Measurements from ENCODE around the gene TRAF5. TPM values are rescaled to one million over a fixed set of nuclear protein-coding genes. Genes with fewer than 3 reads are reported as not detected.

Gene TRAF5
- total RNA-seq, 1 donor from 2014 or later = 58.7 TPM

- no peaks in the 10 kb centered on the region for H3K9me3 Mint-ChIP-seq (ENCODE audit: low read depth)
- H3K4me3 Mint-ChIP-seq (ENCODE audit: unreplicated experiment) = no peak overlapping the region
- TF ChIP-seq, protein P1, sequence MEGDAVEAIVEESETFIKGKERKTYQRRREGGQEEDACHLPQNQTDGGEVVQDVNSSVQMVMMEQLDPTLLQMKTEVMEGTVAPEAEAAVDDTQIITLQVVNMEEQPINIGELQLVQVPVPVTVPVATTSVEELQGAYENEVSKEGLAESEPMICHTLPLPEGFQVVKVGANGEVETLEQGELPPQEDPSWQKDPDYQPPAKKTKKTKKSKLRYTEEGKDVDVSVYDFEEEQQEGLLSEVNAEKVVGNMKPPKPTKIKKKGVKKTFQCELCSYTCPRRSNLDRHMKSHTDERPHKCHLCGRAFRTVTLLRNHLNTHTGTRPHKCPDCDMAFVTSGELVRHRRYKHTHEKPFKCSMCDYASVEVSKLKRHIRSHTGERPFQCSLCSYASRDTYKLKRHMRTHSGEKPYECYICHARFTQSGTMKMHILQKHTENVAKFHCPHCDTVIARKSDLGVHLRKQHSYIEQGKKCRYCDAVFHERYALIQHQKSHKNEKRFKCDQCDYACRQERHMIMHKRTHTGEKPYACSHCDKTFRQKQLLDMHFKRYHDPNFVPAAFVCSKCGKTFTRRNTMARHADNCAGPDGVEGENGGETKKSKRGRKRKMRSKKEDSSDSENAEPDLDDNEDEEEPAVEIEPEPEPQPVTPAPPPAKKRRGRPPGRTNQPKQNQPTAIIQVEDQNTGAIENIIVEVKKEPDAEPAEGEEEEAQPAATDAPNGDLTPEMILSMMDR (IDR thresholded peaks at IDR 0.05) = no peak
- no peaks in the 10 kb centered on the region for H3K36me3 Mint-ChIP-seq (ENCODE audit: low read depth)
- H3K4me1 Mint-ChIP-seq (ENCODE audit: low read depth) = peaks cover 86% of the 10 kb centered on the region
- DNase-seq (ENCODE audit: low spot score) = no peak
- H3K27me3 Mint-ChIP-seq (ENCODE audit: low read depth) = no peaks in the 10 kb centered on the region
- H3K27ac Mint-ChIP-seq (ENCODE audit: unreplicated experiment) = peak overlapping the region; percentile 70
These were observed 6.2 kb downstream of the TRAF5 start for GRCh38 chr1:211332830-211333229.

- H3K9me3 Mint-ChIP-seq (ENCODE audit: low read depth) = no peaks in the 10 kb centered on the region
- no peak overlapping the region for H3K4me3 Mint-ChIP-seq (ENCODE audit: unreplicated experiment)
- H3K4me1 Mint-ChIP-seq (ENCODE audit: low read depth) = peaks cover 79% of the 10 kb centered on the region
- H3K27ac Mint-ChIP-seq (ENCODE audit: unreplicated experiment) = no peak overlapping the region
- no peaks in the 10 kb centered on the region for H3K27me3 Mint-ChIP-seq (ENCODE audit: low read depth)
- DNase-seq (ENCODE audit: low spot score) = no peak
- TF ChIP-seq, protein P1 (IDR thresholded peaks at IDR 0.05) = no peak
- no peaks in the 10 kb centered on the region for H3K36me3 Mint-ChIP-seq (ENCODE audit: low read depth)
These were observed 7.3 kb downstream of the TRAF5 start for GRCh38 chr1:211333906-211334305.

DNA sequence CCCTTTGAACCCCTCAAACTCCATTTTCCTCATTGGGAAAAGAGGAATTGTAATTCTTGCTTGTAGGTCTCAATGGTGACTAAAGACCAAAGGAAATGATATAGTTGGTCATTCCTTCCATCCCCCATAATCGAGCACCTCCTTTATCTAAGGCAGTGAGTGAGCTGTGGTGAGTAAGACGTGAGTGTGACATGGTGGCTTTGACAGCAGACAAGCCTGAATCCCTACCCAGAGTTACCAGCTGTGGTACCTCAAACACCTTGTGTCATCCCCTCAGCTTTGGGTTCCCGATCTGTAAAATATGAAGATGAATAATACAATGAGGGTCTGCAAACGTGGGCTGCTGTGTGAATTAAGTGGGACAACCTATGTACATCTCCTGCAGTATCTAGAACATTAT, 8.4 kb downstream of the TRAF5 start:
- DNase-seq (ENCODE audit: low spot score) = no peak
- TF ChIP-seq, protein P1 (IDR thresholded peaks at IDR 0.05) = no peak
- Mint-ChIP-seq H3K36me3 (ENCODE audit: low read depth) (no peaks in the 10 kb centered on the region), H3K4me3 (ENCODE audit: unreplicated experiment) (no peak overlapping the region), H3K27me3 (ENCODE audit: low read depth) (no peaks in the 10 kb centered on the region), H3K27ac (ENCODE audit: unreplicated experiment) (no peak overlapping the region), H3K4me1 (ENCODE audit: low read depth) (peaks cover 79% of the 10 kb centered on the region), H3K9me3 (ENCODE audit: low read depth) (no peaks in the 10 kb centered on the region)

GRCh38 chr1:211335522-211336157, 9.0 kb downstream of the TRAF5 start:
- Mint-ChIP-seq H3K27ac (ENCODE audit: unreplicated experiment) (peak overlapping the region; percentile 23), H3K4me1 (ENCODE audit: low read depth) (peaks cover 73% of the 10 kb centered on the region), H3K9me3 (ENCODE audit: low read depth) (no peaks in the 10 kb centered on the region), H3K27me3 (ENCODE audit: low read depth) (no peaks in the 10 kb centered on the region), H3K36me3 (ENCODE audit: low read depth) (no peaks in the 10 kb centered on the region), H3K4me3 (ENCODE audit: unreplicated experiment) (no peak overlapping the region)
- TF ChIP-seq, protein P1 (IDR thresholded peaks at IDR 0.05) = no peak
- no peak for DNase-seq (ENCODE audit: low spot score)

- Mint-ChIP-seq H3K27ac (ENCODE audit: unreplicated experiment) (no peak overlapping the region), H3K36me3 (ENCODE audit: low read depth) (no peaks in the 10 kb centered on the region)
These were observed 9.5 kb downstream of the TRAF5 start for GRCh38 chr1:211336161-211336560.

More at GRCh38 chr1:211336161-211336560, 9.5 kb downstream of the TRAF5 start:
- TF ChIP-seq, protein P1 (IDR thresholded peaks at IDR 0.05) = no peak
- H3K27me3 Mint-ChIP-seq (ENCODE audit: low read depth) = no peaks in the 10 kb centered on the region
- H3K9me3 Mint-ChIP-seq (ENCODE audit: low read depth) = no peaks in the 10 kb centered on the region
- peaks cover 72% of the 10 kb centered on the region for H3K4me1 Mint-ChIP-seq (ENCODE audit: low read depth)
- H3K4me3 Mint-ChIP-seq (ENCODE audit: unreplicated experiment) = no peak overlapping the region
- DNase-seq (ENCODE audit: low spot score) = no peak
